Dermis microvascular lymphatic vessel endothelial cell (primary cell): ENCODE data around the gene ATPAF1. TPM values are rescaled to one million over a fixed set of nuclear protein-coding genes. Genes with fewer than 3 reads are reported as not detected.

ENCODE experiments used
- DNase-seq, 2 donors: peaks; one replicate each; pipeline versions ENCODE4 v3.0.0 to v3.0.0-alpha.2; 2010; ENCODE audit warnings: low read depth in 2 of 2
- total RNA-seq: library from RNA; depleted of rRNA; stranded (reverse); fragments of >200 nt; gene quantifications from 2 replicates; pipeline ENCODE4 v1.2.1, GENCODE V29; 2014

The ATPAF1 gene
- total RNA-seq, 1 donor from 2014 or later: 25.0 TPM

GRCh38 chr1:46592823-46593222 is 75.3 kb downstream of the ATPAF1 start:
- DNase-seq: no peak

GRCh38 chr1:46589529-46589928 is 78.6 kb downstream of the ATPAF1 start:
- no peak for DNase-seq

GRCh38 chr1:46587069-46587468 is 81.1 kb downstream of the ATPAF1 start:
- DNase-seq: no peak

- DNase-seq: no peak
Measured at GRCh38 chr1:46585312-46585938, 82.7 kb downstream of the ATPAF1 start.

GRCh38 chr1:46583494-46583893 is 84.7 kb downstream of the ATPAF1 start:
- no peak for DNase-seq

- DNase-seq: no peak
Measured at GRCh38 chr1:46582972-46583371, 85.2 kb downstream of the ATPAF1 start.

Other genes starting within 250 kb of the ATPAF1 start
- not detected in 2 replicates for gene DMBX1, start 178.5 kb downstream of the ATPAF1 start, total RNA-seq
- not detected in 2 replicates for gene KNCN, start 116.7 kb downstream of the ATPAF1 start, total RNA-seq
- 14.6 and 17.1 TPM in 2 replicates for gene MKNK1, start 64.1 kb downstream of the ATPAF1 start, total RNA-seq
- gene MOB3C, start 51.6 kb downstream of the ATPAF1 start, total RNA-seq: 8.6 and 9.9 TPM in 2 replicates
- gene TEX38, start 3.5 kb upstream of the ATPAF1 start, total RNA-seq: not detected in 2 replicates
- 56.5 and 57.1 TPM in 2 replicates for gene EFCAB14, start 50.8 kb upstream of the ATPAF1 start, total RNA-seq
- gene CYP4B1, start 130.7 kb upstream of the ATPAF1 start, total RNA-seq: not detected in 2 replicates